ENCODE results near the gene MARK4. TPM values are rescaled to one million over a fixed set of nuclear protein-coding genes. Genes with fewer than 3 reads are reported as not detected.

MARK4 gene
- total and polyA plus RNA-seq, 2 experiments from 2014 or later, result 16.6 to 38.6 TPM

- Histone ChIP-seq H3K4me3 (no peak overlapping the region), H3K79me2 (replicated peaks; ENCODE audit: insufficient read depth) (no peaks in the 10 kb centered on the region), H3K9me2 (ENCODE audit: insufficient read depth) (no peaks in the 10 kb centered on the region), H3K4me2 (no peak overlapping the region), H3F3A (replicated peaks; ENCODE audit: low read depth) (no peaks in the 10 kb centered on the region), H3K36me3 (ENCODE audit: insufficient read depth) (no peaks in the 10 kb centered on the region), H3K27ac (ENCODE audit: low read depth) (no peak overlapping the region), H3K27me3 (ENCODE audit: insufficient read depth) (no peaks in the 10 kb centered on the region), H2AFZ (no peak overlapping the region), H4K20me1 (replicated peaks; ENCODE audit: insufficient read depth) (no peaks in the 10 kb centered on the region), H3K4me1 (ENCODE audit: insufficient read depth) (no peaks in the 10 kb centered on the region)
- no peak for TF ChIP-seq ZNF462 (CRISPR knock-in tag; IDR thresholded peaks at IDR 0.05)
- no peak for TF ChIP-seq ZNF114 (CRISPR knock-in tag; IDR thresholded peaks at IDR 0.05)
- no peak for TF ChIP-seq ZNF331 (CRISPR knock-in tag; IDR thresholded peaks at IDR 0.05; ENCODE audit: low read depth)
- no peak for TF ChIP-seq JUNB (IDR thresholded peaks at IDR 0.05; ENCODE audit: unreplicated experiment)
- TF ChIP-seq CTCF (conservative IDR thresholded peaks at IDR 0.05; ENCODE audit: low read depth in 2 of 2), result no peak
- TF ChIP-seq EZH2phosphoT487 (IDR thresholded peaks at IDR 0.05; ENCODE audit: unreplicated experiment), result no peak
- TF ChIP-seq STAT1 (IDR thresholded peaks at IDR 0.05; ENCODE audit: unreplicated experiment), result no peak
- peaks cover 11% of the 10 kb centered on the region for H3K27me3 Mint-ChIP-seq (ENCODE audit: insufficient read depth, low read depth, poor library complexity)
- H3K36me3 Mint-ChIP-seq (ENCODE audit: low read depth), result peaks cover 23% of the 10 kb centered on the region
- no peak overlapping the region for H3K4me3 Mint-ChIP-seq
- ATAC-seq (no peak), DNase-seq (ENCODE audit: low spot score) (no peak)
- H3K27ac Mint-ChIP-seq, result no peak overlapping the region
- H3K9me3 Mint-ChIP-seq, result 0 out of 3 replicates have a peak, but pooled peaks cover 3% of the 10 kb centered on the region
- H3K4me1 Mint-ChIP-seq, result peaks cover 2% of the 10 kb centered on the region; the same call in 2 of the 3 replicates
Measured at GRCh38 chr19:45298264-45298663, 47.2 kb downstream of the MARK4 start.
